HL-60/S4 treated with phorbol 12-myristate 13-acetate at 8.2 ng/mL for 4 days and 3 days (cell line): ENCODE measurements around the gene MAG.

Source experiments
- in situ Hi-C: fragments of 300-500 bp; cut with MboI; formaldehyde crosslinking; loops from 2 replicates; pipeline ENCODE4 v1.15.0; 2022; ENCODE audit warnings: low sequenced_read_pairs

The MAG gene

DNA sequence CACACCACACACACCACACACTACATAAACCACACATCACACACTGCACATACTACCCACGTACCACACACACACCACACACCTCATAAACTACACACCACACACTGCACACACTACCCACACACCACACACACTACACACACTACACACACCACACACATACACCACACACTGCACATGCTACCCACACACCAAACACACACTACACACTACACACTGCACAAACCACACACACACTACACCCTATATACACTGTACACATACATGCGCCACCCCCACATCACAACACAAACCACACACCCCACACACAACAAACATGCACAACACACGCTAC lies 5.5 kb downstream of the MAG start:
- in situ Hi-C loops = no loop called here

GRCh38 chr19:35297922-35298321 lies 6.0 kb downstream of the MAG start:
- in situ Hi-C loops = no loop called here

- in situ Hi-C loops = no loop called here
Measured at GRCh38 chr19:35298561-35298972, 6.6 kb downstream of the MAG start.

DNA sequence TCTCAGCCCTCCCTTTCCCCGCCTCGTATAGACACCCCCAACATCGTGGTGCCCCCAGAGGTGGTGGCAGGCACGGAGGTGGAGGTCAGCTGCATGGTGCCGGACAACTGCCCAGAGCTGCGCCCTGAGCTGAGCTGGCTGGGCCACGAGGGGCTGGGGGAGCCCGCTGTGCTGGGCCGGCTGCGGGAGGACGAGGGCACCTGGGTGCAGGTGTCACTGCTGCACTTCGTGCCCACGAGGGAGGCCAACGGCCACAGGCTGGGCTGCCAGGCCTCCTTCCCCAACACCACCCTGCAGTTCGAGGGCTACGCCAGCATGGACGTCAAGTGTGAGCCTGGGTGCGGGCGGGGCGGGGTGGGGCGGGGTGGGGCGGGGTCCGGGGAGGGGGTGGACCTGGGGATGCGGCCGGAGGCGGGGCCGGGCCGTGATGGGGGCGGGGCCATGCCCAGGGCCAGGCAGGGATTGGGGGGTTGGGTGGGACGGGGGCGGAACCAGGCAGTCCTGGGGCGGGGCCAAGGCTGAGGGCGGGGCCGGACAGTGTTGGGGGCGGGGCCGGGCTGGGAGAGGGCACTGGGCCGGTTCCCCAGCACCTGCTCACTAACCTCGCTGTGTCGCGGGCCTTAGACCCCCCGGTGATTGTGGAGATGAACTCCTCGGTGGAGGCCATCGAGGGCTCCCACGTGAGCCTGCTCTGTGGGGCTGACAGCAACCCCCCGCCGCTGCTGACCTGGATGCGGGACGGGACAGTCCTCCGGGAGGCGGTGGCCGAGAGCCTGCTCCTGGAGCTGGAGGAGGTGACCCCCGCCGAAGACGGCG lies 7.8 kb downstream of the MAG start:
- in situ Hi-C loops = no loop called here

GRCh38 chr19:35300339-35300649 lies 8.3 kb downstream of the MAG start:
- in situ Hi-C loops = no loop called here

DNA sequence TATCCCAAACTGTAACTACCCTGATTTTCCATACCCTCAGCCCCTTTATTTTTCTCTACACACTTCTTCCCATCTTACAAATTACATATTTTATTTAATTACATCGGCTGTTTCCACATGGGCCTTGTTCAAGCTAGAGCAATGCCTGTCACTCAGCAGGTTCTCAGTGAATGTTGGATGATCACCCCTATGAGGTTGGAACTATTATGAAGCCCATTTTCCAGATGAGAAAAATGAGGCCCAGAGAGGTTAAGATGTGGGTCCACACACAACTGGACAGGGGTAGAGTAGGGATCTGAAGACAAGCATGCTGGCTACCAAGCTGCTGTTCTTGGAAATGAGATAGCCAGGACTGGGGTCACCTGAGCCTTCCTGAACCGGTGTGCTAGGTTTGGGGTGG lies 10.0 kb downstream of the MAG start:
- in situ Hi-C loops = no loop called here

DNA sequence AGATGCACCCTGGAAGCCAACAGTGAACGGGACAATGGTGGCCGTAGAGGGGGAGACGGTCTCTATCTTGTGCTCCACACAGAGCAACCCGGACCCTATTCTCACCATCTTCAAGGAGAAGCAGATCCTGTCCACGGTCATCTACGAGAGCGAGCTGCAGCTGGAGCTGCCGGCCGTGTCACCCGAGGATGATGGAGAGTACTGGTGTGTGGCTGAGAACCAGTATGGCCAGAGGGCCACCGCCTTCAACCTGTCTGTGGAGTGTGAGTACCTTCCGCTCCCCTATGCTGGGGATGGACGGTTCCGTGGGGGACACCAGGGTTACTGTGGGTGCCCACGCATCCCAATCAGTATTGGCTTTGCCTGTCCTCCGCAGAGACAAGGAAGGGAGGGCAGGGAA lies 10.5 kb downstream of the MAG start:
- in situ Hi-C loops = no loop called here

GRCh38 chr19:35303357-35303915 lies 11.5 kb downstream of the MAG start:
- in situ Hi-C loops = no loop called here

DNA sequence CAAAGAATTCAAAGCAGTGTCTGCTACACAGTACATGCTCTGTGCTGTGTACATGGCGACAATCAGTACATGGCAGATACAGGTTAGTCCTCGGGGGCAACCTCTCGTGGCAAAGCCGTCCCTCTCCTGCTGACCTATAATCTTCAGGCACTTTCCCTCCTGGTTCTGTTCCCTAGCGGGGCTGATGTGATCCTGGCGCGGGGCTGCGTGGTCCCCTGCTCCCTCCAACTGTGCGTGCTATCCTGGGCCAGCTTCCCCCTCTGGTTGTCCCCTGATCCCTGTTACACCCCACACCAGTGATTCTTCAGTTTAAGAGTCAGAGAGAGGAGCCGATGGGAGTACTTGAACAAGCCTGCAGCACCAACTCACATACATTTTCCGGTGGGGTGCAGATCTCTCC lies 12.1 kb downstream of the MAG start:
- in situ Hi-C loops = no loop called here

GRCh38 chr19:35305181-35305580 lies 13.2 kb downstream of the MAG start:
- in situ Hi-C loops = no loop called here

- in situ Hi-C loops = no loop called here
Measured at GRCh38 chr19:35306473-35307246, 14.7 kb downstream of the MAG start.

GRCh38 chr19:35307931-35308330 lies 16.0 kb downstream of the MAG start:
- in situ Hi-C loops = no loop called here

- in situ Hi-C loops = no loop called here
Measured at GRCh38 chr19:35308910-35309309, 16.9 kb downstream of the MAG start.

GRCh38 chr19:35309481-35310279 lies 17.7 kb downstream of the MAG start:
- in situ Hi-C loops = no loop called here

GRCh38 chr19:35310331-35310730 lies 18.4 kb downstream of the MAG start:
- in situ Hi-C loops = no loop called here

DNA sequence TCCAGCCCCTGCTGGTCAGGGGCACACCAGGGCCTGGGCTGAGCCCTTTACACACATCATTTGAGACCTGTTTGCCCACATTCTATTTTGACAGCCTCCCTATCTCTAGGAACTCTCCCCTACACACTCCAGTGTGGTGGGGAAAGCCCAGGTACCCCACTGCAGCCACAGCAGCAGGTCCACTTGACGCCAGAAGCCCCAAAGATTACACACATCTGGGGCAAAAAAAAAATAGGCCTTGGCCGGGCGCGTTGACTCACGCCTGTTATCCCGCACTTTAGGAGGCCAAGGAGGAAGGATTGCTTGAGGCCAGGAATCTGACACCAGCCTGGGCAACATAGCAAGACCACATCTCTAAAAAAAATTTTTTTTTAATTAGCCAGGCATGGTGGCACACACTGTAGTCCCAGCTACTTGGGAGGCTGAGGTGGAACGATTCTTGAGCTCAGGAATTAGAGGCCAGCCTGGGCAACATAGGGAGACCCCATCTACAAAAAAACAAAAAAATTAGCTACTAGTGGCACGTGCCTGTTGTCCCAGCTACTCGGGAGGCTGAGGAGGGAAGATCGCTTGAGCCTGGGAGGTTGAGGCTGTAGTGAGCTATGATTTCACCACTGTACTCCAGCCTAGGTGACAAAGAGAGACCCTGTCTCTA lies 19.0 kb downstream of the MAG start:
- in situ Hi-C loops = no loop called here

GRCh38 chr19:35311901-35312665 lies 20.1 kb downstream of the MAG start:
- in situ Hi-C loops = no loop called here

- in situ Hi-C loops = no loop called here
Measured at GRCh38 chr19:35313587-35313986, 21.6 kb downstream of the MAG start.

DNA sequence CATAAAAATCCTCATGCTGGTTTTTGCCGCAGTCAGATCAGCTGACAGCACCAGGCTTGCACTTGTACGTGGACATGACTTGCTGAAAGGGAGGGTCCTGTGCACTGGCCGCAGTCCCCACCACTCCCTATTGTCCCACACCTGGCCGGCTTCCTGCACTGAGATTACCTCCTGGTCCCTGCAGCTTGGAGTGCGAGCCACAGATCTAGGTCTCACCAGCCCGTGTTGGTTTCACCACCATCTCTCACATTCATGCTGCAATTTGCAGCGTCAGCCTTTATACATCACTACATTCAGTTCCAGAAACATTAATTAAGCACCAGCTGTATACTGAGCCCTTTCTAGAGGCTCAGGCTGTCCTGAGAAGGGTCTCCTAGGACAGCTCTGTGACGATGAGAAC lies 22.1 kb downstream of the MAG start:
- in situ Hi-C loops = no loop called here

DNA sequence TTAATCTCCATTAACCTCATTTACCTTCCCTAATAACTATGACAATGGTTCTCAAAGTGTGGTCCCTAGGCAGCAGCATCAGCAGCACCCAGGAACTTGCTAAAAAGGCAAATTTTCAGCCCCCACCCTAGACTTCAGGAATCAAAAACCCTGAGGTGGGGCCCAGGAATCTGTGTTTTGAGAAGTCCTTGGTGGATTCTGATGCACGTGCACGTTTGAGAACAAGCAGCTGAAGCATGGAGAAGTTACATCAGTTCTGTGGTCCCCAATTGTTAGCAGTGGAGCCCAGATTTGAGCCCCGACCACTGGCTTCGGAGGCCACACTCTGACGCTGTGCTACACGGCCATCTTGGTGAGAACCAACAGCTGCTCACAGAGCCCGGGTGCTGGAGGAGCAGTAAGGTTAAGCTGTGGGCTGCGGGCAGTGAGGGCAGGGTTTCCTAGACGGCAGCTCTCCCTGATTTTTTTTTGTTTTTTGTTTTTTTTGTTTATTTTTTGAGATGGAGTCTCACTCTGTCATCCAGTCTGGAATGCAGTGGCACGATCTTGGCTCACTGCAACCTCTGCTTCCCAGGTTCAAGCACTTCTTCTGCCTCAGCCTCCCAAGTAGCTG lies 23.0 kb downstream of the MAG start:
- in situ Hi-C loops = no loop called here
